ENCODE measurements around the gene PTPN21.

PTPN21 gene

GRCh38 chr14:88554457-88555286, at the start of gene PTPN21:
TSS of gene PTPN21 (minus strand) at chr14:88555007. CDS start at chr14:88550417, 4,590 bp downstream.
- no peak for DNase-seq (ENCODE audit: low read depth)

DNA sequence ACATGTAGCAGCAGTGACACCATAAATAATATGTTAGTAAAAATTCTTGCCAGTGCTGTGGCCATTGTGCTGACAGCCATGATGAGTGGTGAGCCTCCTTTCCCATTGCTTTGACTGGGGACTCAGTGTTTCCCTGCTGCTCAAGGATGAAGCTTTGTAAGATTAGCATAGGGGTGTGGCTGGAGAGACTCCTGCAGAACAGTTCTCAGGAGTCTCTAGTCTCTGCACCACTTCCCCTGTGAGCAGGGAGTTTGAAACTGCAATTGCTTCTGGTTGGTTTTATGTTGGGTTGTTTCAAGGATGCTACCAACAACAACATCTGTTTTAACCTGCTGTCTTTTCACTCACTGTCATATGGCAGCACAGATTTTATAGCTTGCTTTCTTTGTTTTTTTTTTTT, 49.4 kb upstream of the PTPN21 start:
- no peak for DNase-seq (ENCODE audit: low read depth)

DNA sequence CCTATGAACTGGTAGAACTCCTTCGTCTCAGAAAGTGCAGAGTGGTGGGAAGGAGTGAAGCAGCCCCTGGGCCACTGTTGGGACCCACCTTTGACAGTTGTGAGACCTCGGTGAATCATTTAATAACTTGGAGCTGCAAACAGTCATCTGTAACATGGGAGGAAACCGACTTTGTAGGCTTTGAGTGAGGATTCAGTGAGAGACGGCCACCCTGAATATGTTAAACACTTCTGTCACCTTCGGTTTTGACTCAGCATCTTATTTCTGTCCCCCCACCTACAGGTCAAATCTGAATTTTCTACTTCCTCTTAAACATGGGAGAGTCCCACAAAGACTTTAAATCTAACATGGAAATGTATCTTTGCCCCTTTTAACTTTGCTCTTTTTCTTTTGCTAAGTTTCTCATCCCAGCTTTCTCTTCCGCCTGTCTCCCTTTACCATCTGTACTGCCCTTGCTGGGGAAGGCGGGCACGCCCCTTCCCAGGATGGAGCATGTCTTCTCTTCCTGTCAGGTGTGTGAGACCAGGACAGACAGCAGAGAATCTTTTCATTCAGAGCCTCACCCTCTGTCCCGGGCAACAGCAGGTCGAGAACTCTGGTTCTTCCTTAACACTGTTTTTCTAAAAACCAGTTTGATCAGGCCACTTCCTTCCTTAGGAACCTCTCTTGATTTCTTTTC, 45.1 kb upstream of the PTPN21 start:
- DNase-seq (ENCODE audit: low read depth), result no peak

GRCh38 chr14:88599326-88599725, 44.5 kb upstream of the PTPN21 start:
- DNase-seq (ENCODE audit: low read depth), result no peak

- no peak for DNase-seq (ENCODE audit: low read depth)
Observed at GRCh38 chr14:88598097-88598675, 43.4 kb upstream of the PTPN21 start.

DNA sequence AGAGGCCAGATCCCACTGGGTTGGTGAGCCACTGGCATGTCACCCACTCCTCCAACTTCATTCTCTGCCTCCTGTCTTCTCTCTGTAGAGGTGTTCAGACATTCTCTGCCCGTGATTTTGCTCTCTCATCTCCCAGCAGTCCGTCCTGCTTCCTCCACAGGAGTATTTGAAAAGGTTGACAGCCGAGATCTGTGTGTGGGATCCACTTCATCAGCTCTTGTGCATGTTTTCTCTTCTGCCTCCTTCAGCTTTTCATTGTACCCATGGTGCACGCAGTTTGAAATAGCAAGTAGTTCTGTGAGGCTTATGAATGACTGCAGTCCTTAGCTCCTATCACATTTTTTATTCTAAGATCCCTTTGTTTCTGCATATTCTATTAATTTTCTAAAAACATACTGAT, 42.8 kb upstream of the PTPN21 start:
- no peak for DNase-seq (ENCODE audit: low read depth)

- no peak for DNase-seq (ENCODE audit: low read depth)
Observed at GRCh38 chr14:88597038-88597437, 42.2 kb upstream of the PTPN21 start.

GRCh38 chr14:88592031-88592430, 37.2 kb upstream of the PTPN21 start:
- no peak for DNase-seq (ENCODE audit: low read depth)

GRCh38 chr14:88590173-88590572, 35.4 kb upstream of the PTPN21 start:
- DNase-seq (ENCODE audit: low read depth), result no peak

DNA sequence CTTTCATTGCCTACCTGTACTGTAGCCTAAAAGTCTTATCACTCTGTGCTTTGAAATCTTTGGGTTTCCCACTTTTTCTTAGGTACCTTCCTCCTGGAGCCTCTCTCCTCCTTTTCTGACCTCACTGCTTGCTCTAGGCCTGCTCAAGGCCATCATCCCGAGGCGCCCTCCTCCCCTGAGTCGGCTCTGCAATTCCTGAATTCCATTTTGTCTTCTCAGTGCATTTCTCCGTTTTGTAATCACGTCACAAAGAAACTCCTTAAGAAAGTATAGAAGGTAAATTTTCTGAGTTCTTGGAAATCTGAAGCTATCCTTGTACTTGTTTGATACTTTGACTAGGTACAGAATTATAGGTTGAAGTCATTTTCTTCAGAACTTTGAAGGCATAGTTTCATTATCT, 33.3 kb upstream of the PTPN21 start:
- DNase-seq (ENCODE audit: low read depth), result no peak

GRCh38 chr14:88584451-88584850, 29.6 kb upstream of the PTPN21 start:
- DNase-seq (ENCODE audit: low read depth), result no peak

- DNase-seq (ENCODE audit: low read depth), result no peak
Observed at GRCh38 chr14:88576222-88576621, 21.4 kb upstream of the PTPN21 start.

- DNase-seq (ENCODE audit: low read depth), result no peak
Observed at GRCh38 chr14:88572117-88572516, 17.3 kb upstream of the PTPN21 start.

DNA sequence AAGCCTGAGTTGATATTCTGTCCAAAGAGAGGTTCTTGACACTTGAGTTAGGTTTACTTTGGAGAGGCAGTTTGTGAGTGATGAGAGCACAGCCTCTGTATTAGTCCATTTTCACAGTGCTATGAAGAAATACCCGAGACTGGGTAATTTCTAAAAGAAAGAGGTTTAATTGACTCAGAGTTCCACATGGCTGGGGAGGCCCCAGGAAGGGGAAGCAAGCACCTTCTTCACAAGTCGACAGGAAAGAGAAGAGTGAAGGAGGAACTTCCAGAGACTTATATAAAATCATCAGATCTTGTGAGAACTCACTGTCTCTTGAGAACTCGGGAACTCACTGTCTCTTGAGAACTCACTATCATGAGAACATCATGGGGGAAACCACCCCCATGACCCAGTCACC, 13.4 kb upstream of the PTPN21 start:
- DNase-seq (ENCODE audit: low read depth), result no peak

- no peak for DNase-seq (ENCODE audit: low read depth)
Observed at GRCh38 chr14:88565427-88565826, 10.6 kb upstream of the PTPN21 start.

DNA sequence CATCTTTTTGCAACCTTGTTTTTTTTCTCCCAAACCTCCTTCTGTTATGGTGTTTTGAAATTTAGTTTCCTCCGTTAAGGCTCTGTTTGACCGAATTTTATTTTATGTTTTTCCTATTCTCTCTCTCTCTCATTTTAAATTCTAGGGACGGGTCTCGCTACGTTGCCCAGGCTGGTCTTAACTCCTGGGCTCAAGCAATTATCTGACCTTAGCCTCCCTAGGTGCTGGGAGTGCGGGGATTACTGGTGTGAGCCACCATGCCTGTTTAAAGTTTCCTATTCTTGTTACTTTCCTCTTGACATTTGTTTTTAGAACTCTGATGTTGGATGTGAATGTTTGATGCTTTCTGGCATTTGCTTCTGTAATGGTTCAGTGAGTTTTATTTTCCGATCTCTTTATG, 9.0 kb upstream of the PTPN21 start:
- DNase-seq (ENCODE audit: low read depth), result no peak

GRCh38 chr14:88562831-88563686, 8.3 kb upstream of the PTPN21 start, which contains the start of gene ZC3H14:
TSS of gene ZC3H14 (plus strand) at chr14:88563037. CDS start at chr14:88563134, 97 bp downstream.
- DNase-seq (ENCODE audit: low read depth), result peak; percentile 37

- DNase-seq (ENCODE audit: low read depth), result no peak
Observed at GRCh38 chr14:88562532-88562830, 7.7 kb upstream of the PTPN21 start.

DNA sequence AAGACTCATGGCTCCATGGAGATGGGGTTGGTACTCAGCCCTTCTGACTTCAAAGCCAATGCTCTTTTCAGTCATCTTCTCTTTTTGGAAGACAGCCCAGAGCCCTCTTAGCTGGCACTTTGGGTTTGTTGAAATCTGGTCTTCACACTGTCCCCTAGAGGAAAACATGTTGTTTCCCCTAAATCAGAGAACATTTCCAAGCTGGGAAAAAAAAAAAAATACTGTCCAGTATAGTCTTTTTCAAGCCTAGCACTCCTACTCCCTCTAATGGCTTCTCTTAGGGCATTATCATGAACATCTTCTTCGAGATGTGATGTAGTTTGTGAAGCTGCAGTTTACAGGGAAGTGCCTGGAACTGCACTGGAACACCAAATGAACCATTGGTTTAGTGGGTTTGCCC, 5.0 kb upstream of the PTPN21 start:
- DNase-seq (ENCODE audit: low read depth), result peak; percentile 54

- DNase-seq (ENCODE audit: low read depth), result no peak
Observed at GRCh38 chr14:88556581-88556980, 1.8 kb upstream of the PTPN21 start.

DNA sequence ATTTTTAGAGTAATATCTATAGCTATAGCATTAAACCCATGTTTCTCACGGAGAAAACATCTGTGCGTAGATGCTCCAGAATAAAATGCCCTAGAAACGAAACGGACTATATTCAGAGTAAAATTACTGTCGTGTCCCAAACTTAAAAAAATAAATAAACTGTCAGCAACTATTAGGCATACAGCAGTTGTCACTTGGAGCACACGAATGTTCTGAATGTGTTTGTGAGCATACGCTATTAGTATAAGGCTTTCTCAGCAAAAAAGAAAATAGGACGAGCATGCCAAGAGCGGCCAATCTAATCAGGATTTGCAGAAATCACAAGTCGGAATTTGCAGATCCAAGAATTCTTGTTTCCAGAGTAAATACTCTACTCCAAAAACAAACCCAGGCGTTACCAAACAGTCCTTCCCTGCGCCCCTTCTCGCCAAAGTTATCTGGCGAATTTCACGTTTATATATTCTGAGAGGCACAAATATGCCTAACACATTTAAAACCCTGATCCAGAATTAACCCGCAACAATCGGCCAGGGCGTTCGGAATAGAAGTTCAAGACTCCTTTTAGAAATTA, 836 bp downstream of the PTPN21 start:
- no peak for DNase-seq (ENCODE audit: low read depth)

DNA sequence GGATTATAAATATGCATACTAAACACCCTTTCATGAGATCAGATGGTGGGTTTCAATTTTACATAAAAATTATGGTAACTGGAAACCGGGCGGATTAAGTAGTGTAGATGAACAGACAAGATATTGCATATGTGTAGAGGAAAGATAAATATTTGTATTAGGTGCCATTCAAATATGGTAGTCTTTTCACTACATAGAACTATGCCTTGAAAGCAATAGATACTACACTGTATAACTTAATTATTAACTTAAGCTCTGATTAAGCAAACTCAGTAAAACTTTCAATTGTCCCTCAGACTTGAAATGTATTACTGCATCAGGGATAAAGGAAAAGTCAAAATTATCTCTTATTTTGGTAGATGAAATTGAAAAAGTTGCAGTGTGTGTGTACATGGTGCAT, 1.9 kb downstream of the PTPN21 start:
- no peak for DNase-seq (ENCODE audit: low read depth)

Measured in GM04503 (cell line).